Retinal pigment epithelial cell (primary cell): ENCODE data around the gene GABRB3.

Experiments used
- DNase-seq: peaks from one replicate; pipeline ENCODE4 v3.0.0-alpha.2; 2010; ENCODE audit warnings: low read depth
- H3K4me3 ChIP-seq: 2 replicates; pipeline ENCODE4 v1.5.1; 2011; ENCODE audit warnings: mild to moderate bottlenecking, low read length, control low read depth, moderate library complexity
- TF ChIP-seq, protein P1 (sequence below): conservative IDR thresholded peaks from 2 replicates; pipeline ENCODE4 v1.5.1; 2011; ENCODE audit warnings: low read depth, low read length, control low read depth, inconsistent platforms

GABRB3 gene

DNA sequence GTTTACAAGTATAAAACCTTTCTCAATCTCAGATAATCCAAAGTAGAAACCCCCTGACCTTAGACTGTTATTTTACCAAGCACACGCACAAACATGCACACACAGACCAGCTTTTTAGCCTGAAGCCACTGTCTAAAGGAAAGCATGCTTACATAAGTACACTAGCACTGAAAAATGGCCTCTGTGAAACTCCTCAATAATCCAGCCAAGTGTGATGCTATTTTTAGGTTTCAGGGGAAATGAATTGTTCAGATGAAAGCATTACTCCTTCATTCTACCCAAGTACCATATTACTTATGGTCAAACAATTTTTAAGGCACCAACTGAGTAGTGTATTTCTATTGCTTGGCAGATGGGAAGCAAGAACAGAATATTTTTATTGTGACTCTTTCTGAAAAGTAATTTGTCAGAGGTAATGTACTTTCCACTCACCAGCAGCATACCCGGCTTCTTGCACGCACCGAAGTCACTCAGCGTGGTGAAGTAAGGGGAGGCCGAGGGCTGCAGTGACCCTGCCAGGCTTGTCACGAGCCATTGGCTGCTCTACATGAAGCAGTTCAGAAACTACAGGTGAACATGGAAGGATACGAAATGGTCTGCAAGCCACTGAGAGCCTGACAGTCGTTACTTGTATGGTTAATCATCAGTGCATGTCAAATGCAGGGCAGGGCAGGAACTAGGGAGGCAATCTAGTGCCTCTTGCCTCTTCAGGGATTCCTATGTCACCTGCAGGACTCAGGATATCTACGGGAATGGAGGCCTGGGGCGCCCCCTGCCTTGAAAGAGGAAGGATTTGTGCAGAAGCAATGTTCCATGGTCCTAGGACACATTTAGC lies 106.7 kb downstream of the GABRB3 start:
- no peak for DNase-seq
- TF ChIP-seq, protein P1, sequence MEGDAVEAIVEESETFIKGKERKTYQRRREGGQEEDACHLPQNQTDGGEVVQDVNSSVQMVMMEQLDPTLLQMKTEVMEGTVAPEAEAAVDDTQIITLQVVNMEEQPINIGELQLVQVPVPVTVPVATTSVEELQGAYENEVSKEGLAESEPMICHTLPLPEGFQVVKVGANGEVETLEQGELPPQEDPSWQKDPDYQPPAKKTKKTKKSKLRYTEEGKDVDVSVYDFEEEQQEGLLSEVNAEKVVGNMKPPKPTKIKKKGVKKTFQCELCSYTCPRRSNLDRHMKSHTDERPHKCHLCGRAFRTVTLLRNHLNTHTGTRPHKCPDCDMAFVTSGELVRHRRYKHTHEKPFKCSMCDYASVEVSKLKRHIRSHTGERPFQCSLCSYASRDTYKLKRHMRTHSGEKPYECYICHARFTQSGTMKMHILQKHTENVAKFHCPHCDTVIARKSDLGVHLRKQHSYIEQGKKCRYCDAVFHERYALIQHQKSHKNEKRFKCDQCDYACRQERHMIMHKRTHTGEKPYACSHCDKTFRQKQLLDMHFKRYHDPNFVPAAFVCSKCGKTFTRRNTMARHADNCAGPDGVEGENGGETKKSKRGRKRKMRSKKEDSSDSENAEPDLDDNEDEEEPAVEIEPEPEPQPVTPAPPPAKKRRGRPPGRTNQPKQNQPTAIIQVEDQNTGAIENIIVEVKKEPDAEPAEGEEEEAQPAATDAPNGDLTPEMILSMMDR, result no peak
- H3K4me3 ChIP-seq, result no peak overlapping the region

DNA sequence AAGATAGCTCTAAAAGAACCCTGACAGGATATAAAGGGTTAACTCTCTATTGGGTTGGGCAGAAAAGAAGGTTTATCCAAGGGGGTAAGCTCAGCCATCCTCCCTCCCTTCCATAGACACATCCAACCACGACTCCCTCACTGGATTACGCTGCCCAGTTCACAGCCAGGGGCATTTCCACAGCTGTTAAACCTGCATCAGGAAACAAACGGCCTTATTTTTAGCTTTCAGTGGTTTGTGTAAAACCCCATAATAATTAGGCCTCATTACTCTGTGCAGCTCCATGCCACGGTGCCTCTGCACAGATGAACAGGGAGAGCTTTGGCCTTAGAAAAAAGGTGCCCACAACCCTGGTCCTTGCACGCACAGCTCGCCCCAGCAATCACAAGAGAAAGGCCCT lies 110.6 kb downstream of the GABRB3 start:
- TF ChIP-seq, protein P1, result no peak
- DNase-seq, result no peak
- no peak overlapping the region for H3K4me3 ChIP-seq

DNA sequence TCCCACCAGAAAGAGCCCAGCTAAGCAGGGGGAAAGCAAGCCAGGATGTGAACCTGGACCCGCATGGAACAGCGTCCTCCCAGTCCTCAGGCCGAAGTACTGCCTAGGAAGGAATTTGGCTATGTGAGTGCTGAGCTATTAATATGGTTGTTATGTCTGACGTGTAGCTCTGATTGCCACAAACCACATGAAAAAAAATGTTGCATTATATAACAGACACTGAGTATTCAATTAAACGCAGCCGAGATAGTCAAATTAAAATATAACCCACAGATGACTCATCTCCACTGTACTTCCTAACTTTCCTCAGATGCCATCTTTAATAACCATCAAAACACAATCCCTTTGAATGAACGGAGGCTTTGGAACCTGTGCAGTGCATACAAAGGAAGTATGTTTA lies 111.1 kb downstream of the GABRB3 start:
- peak; percentile 43 for DNase-seq
- TF ChIP-seq, protein P1, result no peak

DNA sequence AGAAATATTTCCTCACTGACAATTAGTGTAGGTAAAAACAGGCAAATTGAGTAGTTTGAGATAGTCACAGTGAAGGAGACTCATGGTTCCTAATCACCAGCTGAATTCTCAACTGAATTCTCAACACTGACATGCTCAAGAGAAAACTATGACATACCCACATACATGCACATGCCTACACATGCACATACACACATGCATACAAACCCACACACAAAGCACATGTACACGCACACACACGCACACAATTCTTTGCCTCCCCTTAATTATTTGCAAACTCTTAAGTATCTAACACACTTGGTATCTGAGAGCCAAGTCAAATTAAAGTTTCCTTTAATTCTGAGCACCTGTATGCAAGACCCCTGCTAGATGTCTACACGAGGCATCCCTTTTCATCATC lies 111.8 kb downstream of the GABRB3 start:
- TF ChIP-seq, protein P1, result no peak
- DNase-seq, result no peak
- no peak overlapping the region for H3K4me3 ChIP-seq

More for the DNA sequence above, 111.1 kb downstream of the GABRB3 start:
- no peak overlapping the region for H3K4me3 ChIP-seq

DNA sequence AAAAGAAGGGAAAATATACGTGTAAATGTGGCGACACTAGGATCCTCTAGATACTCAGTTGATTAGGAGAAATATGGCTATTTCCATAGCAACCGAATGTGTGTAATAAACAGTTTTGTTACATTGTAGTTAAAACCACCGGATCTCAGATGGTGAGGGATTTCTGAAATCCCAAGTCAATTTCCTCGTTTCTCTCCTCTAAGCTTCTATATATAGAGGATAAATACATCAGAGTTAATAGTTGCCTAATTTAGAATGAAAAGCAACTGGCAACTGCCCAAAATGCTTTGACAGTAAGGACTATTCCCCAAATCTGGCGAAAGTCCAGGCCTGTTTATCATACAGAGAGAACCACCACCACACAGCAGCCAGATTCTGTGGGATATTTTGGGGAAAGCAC lies 112.6 kb downstream of the GABRB3 start:
- TF ChIP-seq, protein P1, result no peak
- no peak for DNase-seq

DNA sequence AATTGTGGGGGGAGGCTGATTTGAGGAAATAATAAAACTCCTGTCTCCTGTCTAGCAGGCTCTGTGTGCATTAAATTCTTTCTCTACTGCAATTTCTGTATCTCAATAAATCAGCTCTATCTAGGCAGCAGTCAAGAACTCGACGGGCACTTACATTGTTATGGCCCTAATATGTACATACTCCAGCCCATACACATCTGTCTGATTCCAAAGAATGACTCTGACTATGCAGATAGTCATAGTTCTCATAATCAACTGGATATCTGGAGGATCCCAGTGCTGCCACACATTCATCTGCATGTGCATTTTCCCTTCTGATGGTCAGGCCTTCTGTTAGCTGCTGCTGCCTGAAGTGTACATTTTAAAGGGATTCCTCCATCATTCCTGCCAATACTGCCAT lies 114.6 kb downstream of the GABRB3 start:
- no peak overlapping the region for H3K4me3 ChIP-seq
- TF ChIP-seq, protein P1, result no peak
- no peak for DNase-seq

More for the DNA sequence above, 112.6 kb downstream of the GABRB3 start:
- H3K4me3 ChIP-seq, result no peak overlapping the region

DNA sequence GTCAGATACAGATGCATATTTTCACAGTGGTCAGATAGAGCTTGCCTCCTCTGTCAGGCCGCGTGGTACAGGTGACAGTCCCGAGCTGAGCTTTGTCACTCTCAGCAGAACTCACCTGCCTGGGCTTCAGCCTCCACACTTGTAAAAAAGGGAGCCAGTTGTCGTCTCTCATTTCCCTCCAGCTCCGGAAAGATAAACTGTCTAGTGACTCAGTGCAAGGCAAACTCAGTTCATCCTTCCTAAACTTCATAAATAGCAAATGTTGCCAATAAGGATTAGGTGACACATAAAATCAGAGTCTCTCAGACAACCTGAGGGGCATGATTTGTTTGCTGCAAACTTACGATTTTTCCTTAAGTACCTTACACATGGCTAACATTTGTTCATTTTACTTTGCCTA lies 116.8 kb downstream of the GABRB3 start:
- H3K4me3 ChIP-seq, result no peak overlapping the region
- DNase-seq, result no peak
- TF ChIP-seq, protein P1, result no peak
